ENCODE measurements around the gene HAUS8.

HAUS8 gene

DNA sequence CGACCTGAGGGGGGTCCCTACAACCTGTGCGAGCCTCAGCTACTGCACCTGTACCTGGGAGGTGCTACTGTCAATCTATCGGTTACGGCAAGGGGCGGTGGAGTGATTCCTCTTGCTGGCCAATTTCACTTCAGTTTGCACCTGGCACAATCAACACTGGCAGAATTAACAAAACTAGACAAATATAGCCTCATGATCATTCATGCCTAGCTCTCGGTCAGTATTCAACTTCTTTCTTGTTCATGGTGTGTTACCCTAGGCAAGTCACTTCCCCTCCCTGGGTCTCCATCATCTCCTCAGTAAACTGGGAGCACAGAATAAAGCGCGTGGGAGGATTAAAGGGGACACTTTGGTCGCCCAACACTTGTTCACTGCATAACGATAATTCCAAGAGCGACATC is 618 bp downstream of the HAUS8 start:
- TF ChIP-seq, protein P1, sequence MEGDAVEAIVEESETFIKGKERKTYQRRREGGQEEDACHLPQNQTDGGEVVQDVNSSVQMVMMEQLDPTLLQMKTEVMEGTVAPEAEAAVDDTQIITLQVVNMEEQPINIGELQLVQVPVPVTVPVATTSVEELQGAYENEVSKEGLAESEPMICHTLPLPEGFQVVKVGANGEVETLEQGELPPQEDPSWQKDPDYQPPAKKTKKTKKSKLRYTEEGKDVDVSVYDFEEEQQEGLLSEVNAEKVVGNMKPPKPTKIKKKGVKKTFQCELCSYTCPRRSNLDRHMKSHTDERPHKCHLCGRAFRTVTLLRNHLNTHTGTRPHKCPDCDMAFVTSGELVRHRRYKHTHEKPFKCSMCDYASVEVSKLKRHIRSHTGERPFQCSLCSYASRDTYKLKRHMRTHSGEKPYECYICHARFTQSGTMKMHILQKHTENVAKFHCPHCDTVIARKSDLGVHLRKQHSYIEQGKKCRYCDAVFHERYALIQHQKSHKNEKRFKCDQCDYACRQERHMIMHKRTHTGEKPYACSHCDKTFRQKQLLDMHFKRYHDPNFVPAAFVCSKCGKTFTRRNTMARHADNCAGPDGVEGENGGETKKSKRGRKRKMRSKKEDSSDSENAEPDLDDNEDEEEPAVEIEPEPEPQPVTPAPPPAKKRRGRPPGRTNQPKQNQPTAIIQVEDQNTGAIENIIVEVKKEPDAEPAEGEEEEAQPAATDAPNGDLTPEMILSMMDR (IDR thresholded peaks at IDR 0.05; ENCODE audit: insufficient read depth, missing control alignments) = no peak
- no peak for FAIRE-seq
- DNase-seq (ENCODE audit: insufficient read length, low spot score) = no peak

DNA sequence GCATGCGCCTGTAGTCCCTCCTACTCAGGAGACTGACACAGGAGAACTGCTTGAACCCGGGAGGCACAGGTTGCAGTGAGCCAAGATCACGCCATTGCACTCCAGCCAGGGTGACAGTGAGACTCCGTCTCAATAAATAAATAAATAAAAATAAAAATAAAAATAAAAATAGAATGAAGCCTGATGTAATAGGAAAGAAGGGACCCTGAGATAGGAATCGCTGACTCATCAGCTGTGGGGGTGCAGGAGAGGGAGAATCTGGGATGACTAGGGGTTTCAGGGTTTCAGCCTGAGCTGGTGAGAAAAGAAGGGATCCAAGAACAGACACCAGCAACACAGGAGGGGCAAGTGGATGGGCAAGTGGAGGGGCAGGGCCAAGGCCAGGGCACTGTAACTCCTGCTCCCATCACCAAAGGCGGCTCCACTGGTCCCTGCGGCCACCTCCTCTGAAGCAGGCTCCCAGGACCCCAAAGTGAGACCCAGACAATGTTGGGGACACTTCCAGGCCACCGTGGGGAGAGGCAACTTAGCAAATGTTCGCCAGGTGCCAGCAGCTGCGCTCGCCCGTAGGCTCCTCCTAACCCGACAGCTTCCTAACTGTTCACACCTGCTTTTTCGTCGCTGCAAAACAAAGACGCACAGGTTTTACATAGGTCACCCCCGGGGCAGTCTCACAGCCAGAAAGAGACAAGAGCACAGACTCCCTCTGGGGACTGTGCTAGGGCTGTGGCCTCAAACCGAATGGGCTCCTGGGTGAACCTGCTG is 1.2 kb downstream of the HAUS8 start:
- DNase-seq (ENCODE audit: insufficient read length, low spot score) (no peak), FAIRE-seq (no peak)
- TF ChIP-seq, protein P1 (IDR thresholded peaks at IDR 0.05; ENCODE audit: insufficient read depth, missing control alignments) = no peak

DNA sequence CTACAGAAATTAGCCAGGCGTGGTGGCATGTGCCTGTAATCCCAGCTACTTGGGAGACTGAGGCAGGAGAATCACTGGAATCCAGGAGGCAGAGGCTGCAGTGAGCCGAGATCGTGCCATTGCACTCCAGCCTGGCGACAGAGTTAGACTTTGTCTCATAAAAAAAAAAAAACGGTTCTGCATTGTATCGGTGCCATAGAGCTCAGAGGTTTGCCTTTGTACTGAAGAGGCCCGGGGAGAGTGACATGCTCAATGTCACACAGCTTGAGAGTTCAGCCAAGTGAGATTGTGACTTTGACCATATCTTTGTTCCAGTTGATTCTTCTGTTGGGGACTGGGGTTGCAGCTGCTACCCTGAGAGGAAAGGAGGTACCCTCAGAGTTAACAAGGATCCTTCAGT is 4.3 kb downstream of the HAUS8 start:
- no peak for FAIRE-seq
- TF ChIP-seq, protein P1 (IDR thresholded peaks at IDR 0.05; ENCODE audit: insufficient read depth, missing control alignments) = no peak
- DNase-seq (ENCODE audit: insufficient read length, low spot score) = no peak

DNA sequence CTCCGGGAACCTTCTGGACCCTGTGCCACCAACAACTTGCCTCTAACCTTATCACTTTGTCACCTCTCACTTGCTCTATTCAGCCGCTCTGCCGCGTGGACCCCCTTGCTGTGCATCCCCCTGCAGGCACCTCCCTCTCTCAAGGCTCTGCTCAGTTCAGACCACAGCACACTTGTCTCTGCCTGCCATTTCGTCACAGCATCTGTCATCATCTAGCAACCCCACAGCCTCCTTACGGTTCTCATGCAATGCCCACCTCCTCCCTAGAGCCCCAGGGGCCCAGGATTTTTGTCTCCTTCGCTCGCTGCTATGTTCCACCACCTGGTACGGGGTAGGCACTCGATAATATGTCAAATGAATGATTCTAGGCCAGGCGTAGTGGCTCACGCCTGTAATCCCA is 4.8 kb downstream of the HAUS8 start:
- no peak for DNase-seq (ENCODE audit: insufficient read length, low spot score)
- FAIRE-seq = no peak
- TF ChIP-seq, protein P1 (IDR thresholded peaks at IDR 0.05; ENCODE audit: insufficient read depth, missing control alignments) = no peak

DNA sequence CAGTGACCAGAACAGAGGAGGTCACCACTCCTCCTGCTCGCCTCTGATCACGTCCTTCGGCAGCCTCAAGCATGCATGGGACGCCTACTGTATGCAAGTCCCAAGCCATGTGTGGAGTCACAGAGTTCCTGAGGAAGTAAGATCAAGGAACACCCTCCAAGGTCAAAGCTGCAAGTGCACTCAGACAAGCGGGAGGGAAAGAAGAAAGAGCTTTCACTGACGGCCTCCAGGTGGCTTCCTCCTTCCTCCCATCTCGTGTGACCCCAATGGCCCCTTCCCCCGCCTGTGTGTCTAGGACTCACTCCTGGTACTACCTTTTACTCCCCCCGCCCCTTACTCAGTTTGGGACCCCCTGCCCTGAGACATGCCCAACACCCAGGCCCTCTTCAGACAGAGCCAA is 6.1 kb downstream of the HAUS8 start:
- DNase-seq (ENCODE audit: insufficient read length, low spot score) (no peak), FAIRE-seq (no peak)
- TF ChIP-seq, protein P1 (IDR thresholded peaks at IDR 0.05; ENCODE audit: insufficient read depth, missing control alignments) = no peak

DNA sequence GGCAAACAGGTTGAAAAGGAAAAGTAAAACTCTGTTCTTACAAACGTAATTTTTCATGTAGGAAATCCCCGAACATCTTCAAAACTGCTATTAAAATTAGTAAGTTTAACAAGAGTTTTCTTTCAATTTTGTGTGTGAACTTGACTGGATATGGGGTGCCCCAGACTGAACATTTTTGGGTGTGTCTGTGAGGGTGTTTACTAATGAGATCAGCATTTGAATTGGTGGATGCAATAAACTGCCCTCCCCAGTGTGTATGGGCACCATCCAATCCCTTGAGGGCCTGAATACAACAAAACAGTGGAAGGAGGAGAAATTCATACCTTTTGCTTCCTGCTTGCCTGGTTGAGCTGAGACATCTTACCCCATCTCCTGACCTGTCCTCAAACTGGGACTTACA is 11.8 kb downstream of the HAUS8 start:
- DNase-seq (ENCODE audit: insufficient read length, low spot score) (no peak), FAIRE-seq (no peak)
- TF ChIP-seq, protein P1 (IDR thresholded peaks at IDR 0.05; ENCODE audit: insufficient read depth, missing control alignments) = no peak

DNA sequence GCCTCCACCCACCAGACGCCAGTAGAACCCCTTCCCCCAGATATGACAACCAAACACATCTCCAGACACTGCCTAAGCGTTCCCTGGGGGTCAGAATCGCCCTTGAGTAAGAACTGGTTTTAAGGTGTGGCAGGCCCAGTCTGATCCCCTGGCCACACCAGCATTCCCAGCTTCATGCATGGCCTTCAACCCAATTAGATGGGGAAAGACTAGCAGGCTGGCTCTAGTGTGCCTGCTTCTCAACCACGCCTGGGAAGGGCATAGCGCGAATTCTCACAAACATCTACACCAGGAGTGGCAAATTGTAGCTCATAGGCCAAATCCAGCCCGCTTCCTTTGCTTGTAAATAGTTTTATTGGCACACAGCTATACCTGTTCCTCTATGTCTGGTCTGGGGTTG is 13.6 kb downstream of the HAUS8 start:
- FAIRE-seq = no peak
- TF ChIP-seq, protein P1 (IDR thresholded peaks at IDR 0.05; ENCODE audit: insufficient read depth, missing control alignments) = no peak
- no peak for DNase-seq (ENCODE audit: insufficient read length, low spot score)

Data from D721Med (cell line).